ES-I3 (cell line): ENCODE measurements around the gene RASA2.

Source experiments
- H3K36me3 ChIP-seq: 2 replicates; pipeline ENCODE4 v1.6.1; 2013; ENCODE audit warnings: mild to moderate bottlenecking, low read length, control low read depth, moderate library complexity; ENCODE audit not compliant: insufficient read depth
- H3K4me1 ChIP-seq: 2 replicates; pipeline ENCODE4 v1.6.1; 2013; ENCODE audit warnings: mild to moderate bottlenecking, control low read depth, low read length; ENCODE audit not compliant: insufficient read depth
- H3K9ac ChIP-seq: 2 replicates; pipeline ENCODE4 v1.6.1; 2013; ENCODE audit warnings: low read depth, mild to moderate bottlenecking, low read length, moderate library complexity
- H3K9me3 ChIP-seq: 2 replicates; pipeline ENCODE4 v1.6.1; 2013; ENCODE audit warnings: mild to moderate bottlenecking, low read length, moderate library complexity; ENCODE audit not compliant: control insufficient read depth, insufficient read depth

The RASA2 gene

GRCh38 chr3:141652349-141652748, 165.5 kb downstream of the RASA2 start:
- Histone ChIP-seq H3K9ac (no peak overlapping the region), H3K9me3 (no peaks in the 10 kb centered on the region; the same call in 1 of the 2 replicates), H3K4me1 (no peaks in the 10 kb centered on the region), H3K36me3 (no peaks in the 10 kb centered on the region)

GRCh38 chr3:141653847-141654246, 167.0 kb downstream of the RASA2 start:
- no peaks in the 10 kb centered on the region for H3K36me3 ChIP-seq
- no peaks in the 10 kb centered on the region; the same call in 1 of the 2 replicates for H3K9me3 ChIP-seq
- no peaks in the 10 kb centered on the region for H3K4me1 ChIP-seq
- H3K9ac ChIP-seq = no peak overlapping the region

GRCh38 chr3:141655801-141656200, 169.0 kb downstream of the RASA2 start:
- no peaks in the 10 kb centered on the region; the same call in 1 of the 2 replicates for H3K9me3 ChIP-seq
- H3K9ac ChIP-seq = no peak overlapping the region
- no peaks in the 10 kb centered on the region for H3K36me3 ChIP-seq
- no peaks in the 10 kb centered on the region for H3K4me1 ChIP-seq

- H3K9me3 ChIP-seq = no peaks in the 10 kb centered on the region
- no peaks in the 10 kb centered on the region for H3K4me1 ChIP-seq
- H3K9ac ChIP-seq = no peak overlapping the region
- H3K36me3 ChIP-seq = no peaks in the 10 kb centered on the region
Observed at GRCh38 chr3:141656771-141657170, 169.9 kb downstream of the RASA2 start.

DNA sequence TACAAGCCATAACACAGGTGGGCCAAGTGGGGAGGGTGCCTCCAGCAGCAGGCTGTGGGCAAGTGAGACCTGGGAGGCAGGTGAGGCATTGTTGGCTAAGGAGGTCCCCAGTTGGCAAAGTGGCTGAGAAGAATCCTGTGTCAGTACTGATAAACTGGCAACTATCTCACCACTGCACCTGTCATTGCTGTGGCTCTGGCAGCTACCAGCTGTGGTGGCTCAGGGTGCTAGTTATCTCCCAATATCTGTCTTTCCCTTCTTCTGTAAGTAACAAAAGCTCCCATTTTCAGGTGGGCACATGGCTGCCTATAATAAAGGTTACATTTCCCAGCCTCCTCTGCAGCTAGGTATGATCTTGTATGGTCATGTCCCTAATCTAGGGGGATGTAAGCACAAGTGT, 170.7 kb downstream of the RASA2 start:
- no peaks in the 10 kb centered on the region for H3K9me3 ChIP-seq
- no peaks in the 10 kb centered on the region for H3K4me1 ChIP-seq
- no peaks in the 10 kb centered on the region for H3K36me3 ChIP-seq

GRCh38 chr3:141659821-141660613, 173.2 kb downstream of the RASA2 start:
- Histone ChIP-seq H3K36me3 (no peaks in the 10 kb centered on the region), H3K9me3 (no peaks in the 10 kb centered on the region), H3K9ac (peak overlapping the region; percentile 55), H3K4me1 (peaks cover 5% of the 10 kb centered on the region)

More for the DNA sequence above, 170.7 kb downstream of the RASA2 start:
- H3K9ac ChIP-seq = no peak overlapping the region

- Histone ChIP-seq H3K4me1 (peaks cover 5% of the 10 kb centered on the region), H3K9ac (peak overlapping the region; percentile 55; the same call in 1 of the 2 replicates), H3K36me3 (no peaks in the 10 kb centered on the region), H3K9me3 (no peaks in the 10 kb centered on the region)
Observed at GRCh38 chr3:141660614-141660947, 173.8 kb downstream of the RASA2 start.

- H3K9ac ChIP-seq = no peak overlapping the region
- H3K4me1 ChIP-seq = peaks cover 5% of the 10 kb centered on the region
- no peaks in the 10 kb centered on the region for H3K9me3 ChIP-seq
- H3K36me3 ChIP-seq = no peaks in the 10 kb centered on the region
Observed at GRCh38 chr3:141661229-141662196, 174.7 kb downstream of the RASA2 start.

- Histone ChIP-seq H3K36me3 (no peaks in the 10 kb centered on the region), H3K9me3 (peaks cover 3% of the 10 kb centered on the region; the same call in 1 of the 2 replicates), H3K9ac (no peak overlapping the region), H3K4me1 (peaks cover 5% of the 10 kb centered on the region)
Observed at GRCh38 chr3:141663993-141664392, 177.2 kb downstream of the RASA2 start.
